Fibroblast of lung (primary cell): ENCODE results near the gene F11. TPM values are rescaled to one million over a fixed set of nuclear protein-coding genes. Genes with fewer than 3 reads are reported as not detected.

Experiments
- DNase-seq, 2 donors: peaks; one replicate each; pipeline versions ENCODE4 v3.0.0 to v3.0.0-alpha.2; 2010; ENCODE audit warnings: low read depth in 2 of 2
- H2AFZ ChIP-seq: 2 replicates; pipeline ENCODE4 v1.5.1; 2012; ENCODE audit warnings: low read length, control low read depth, inconsistent platforms
- H3K27ac ChIP-seq: 2 replicates; pipeline ENCODE4 v1.5.1; 2011; ENCODE audit warnings: low read length, control low read depth; ENCODE audit not compliant: insufficient read depth
- H3K27me3 ChIP-seq: 2 replicates; pipeline ENCODE4 v1.5.1; 2011; ENCODE audit warnings: mild to moderate bottlenecking, low read length; ENCODE audit not compliant: control insufficient read depth, insufficient read depth
- H3K36me3 ChIP-seq: 2 replicates; pipeline ENCODE4 v1.5.1; 2011; ENCODE audit warnings: low read length; ENCODE audit not compliant: control insufficient read depth, insufficient read depth
- H3K4me1 ChIP-seq: 2 replicates; pipeline ENCODE4 v1.5.1; 2011; ENCODE audit warnings: low read length; ENCODE audit not compliant: control insufficient read depth, insufficient read depth; ENCODE audit errors: extremely low read depth
- H3K4me2 ChIP-seq: 2 replicates; pipeline ENCODE4 v1.5.1; 2011; ENCODE audit warnings: low read length, control low read depth; ENCODE audit not compliant: insufficient read depth; ENCODE audit errors: extremely low read depth
- H3K4me3 ChIP-seq, 4 experiments: fragments of 200-600 bp in 1 of 4; sonication (generic) in 1 of 4; replicated peaks in 1 of 4; 2 replicates each; pipeline ENCODE4 v1.5.1; 2011 to 2016; ENCODE audit warnings: low read length in 4 of 4, low read depth in 3 of 4, mild to moderate bottlenecking in 3 of 4, control low read depth in 2 of 4, inconsistent platforms in 1 of 4, mixed read lengths in 1 of 4; ENCODE audit not compliant: insufficient read depth in 1 of 4; ENCODE audit errors: control extremely low read depth in 1 of 4
- H3K79me2 ChIP-seq: 2 replicates; pipeline ENCODE4 v1.5.1; 2012; ENCODE audit warnings: mild to moderate bottlenecking, low read length, inconsistent platforms; ENCODE audit not compliant: control insufficient read depth, insufficient read depth
- H3K9ac ChIP-seq: 2 replicates; pipeline ENCODE4 v1.5.1; 2011; ENCODE audit warnings: mild to moderate bottlenecking, low read length, control low read depth; ENCODE audit not compliant: insufficient read depth
- H3K9me3 ChIP-seq: 2 replicates; pipeline ENCODE4 v1.5.1; 2012; ENCODE audit warnings: low read depth, low read length; ENCODE audit not compliant: control insufficient read depth, insufficient read depth
- H4K20me1 ChIP-seq: 2 replicates; pipeline ENCODE4 v1.5.1; 2011; ENCODE audit warnings: low read length; ENCODE audit not compliant: control insufficient read depth, insufficient read depth; ENCODE audit errors: extremely low read depth
- CTCF ChIP-seq, 2 donors: IDR thresholded peaks in 1 of 2; conservative IDR thresholded peaks in 1 of 2; 1 replicate in 1 of 2; 2 replicates in 1 of 2; pipeline ENCODE4 v1.5.1; 2011 to 2012; ENCODE audit warnings: low read length in 2 of 2, control low read depth in 1 of 2, inconsistent platforms in 1 of 2, low read depth in 1 of 2, mild to moderate bottlenecking in 1 of 2
- EZH2 ChIP-seq: IDR thresholded peaks from 2 replicates; pipeline ENCODE4 v1.5.1; 2012; ENCODE audit warnings: low read length, control low read depth, mild to moderate bottlenecking; ENCODE audit errors: missing control alignments
- polyA plus RNA-seq, 2 donors: library from polyadenylated mRNA; depleted of rRNA in 1 of 2; stranded (reverse) in 1 of 2; unstranded in 1 of 2; fragments of >200 nt; gene quantifications; 2 replicates each; pipeline ENCODE4 v1.2.1, GENCODE V29; 2011 to 2012; ENCODE audit warnings: missing spikeins in 1 of 2
- total RNA-seq: library from RNA; depleted of rRNA; stranded (reverse); fragments of >200 nt; gene quantifications from 2 replicates; pipeline ENCODE4 v1.2.1, GENCODE V29; 2014

The F11 gene
- total and polyA plus RNA-seq, 2 donors (not counting 1 experiment from before 2014, with no cell fraction given): not detected

GRCh38 chr4:186255122-186255521 lies 10.9 kb upstream of the F11 start:
- TF ChIP-seq EZH2 (no peak), CTCF (conservative IDR thresholded peaks at IDR 0.05 in 1 of 2, IDR thresholded peaks at IDR 0.05 in 1 of 2; ENCODE audit: low read depth in 1 of 2, low read length in 2 of 2) (no peak)
- Histone ChIP-seq H3K79me2 (no peaks in the 10 kb centered on the region), H3K9ac (no peak overlapping the region)

DNA sequence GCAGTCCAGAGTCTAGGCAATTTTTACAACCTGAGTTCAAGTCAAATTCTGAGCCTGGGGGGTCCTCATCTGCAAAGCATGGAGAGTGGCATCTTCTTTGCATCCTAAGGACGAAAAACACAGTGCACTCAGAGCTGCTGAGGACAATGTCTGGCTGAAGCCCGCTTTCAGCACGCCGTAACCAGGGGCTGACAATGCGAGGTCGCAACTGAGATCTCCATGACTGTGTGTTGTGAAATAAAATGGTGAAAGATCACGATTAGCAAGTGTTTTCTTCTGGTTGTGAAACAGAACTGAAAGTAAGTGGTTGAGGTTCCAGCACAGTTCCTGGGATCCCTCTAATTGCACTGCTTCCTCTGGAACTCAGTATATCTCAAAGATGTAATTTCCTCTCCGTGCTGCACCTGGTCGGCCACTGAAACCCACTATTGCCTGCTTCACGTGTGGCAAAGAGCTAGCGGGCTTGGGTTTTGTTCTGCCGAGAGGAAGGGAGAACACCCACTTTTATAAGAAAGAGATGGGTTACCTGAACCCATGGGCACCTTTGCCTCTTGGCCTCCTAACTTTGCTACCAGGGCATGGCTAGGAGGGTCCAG lies 7.7 kb upstream of the F11 start:
- no peak overlapping the region for H3K4me2 ChIP-seq
- TF ChIP-seq EZH2 (no peak), CTCF (conservative IDR thresholded peaks at IDR 0.05 in 1 of 2, IDR thresholded peaks at IDR 0.05 in 1 of 2; ENCODE audit: low read depth in 1 of 2, low read length in 2 of 2) (no peak)
- H3K9ac ChIP-seq: no peak overlapping the region
- no peak for DNase-seq
- H3K79me2 ChIP-seq: no peaks in the 10 kb centered on the region
- H3K9me3 ChIP-seq: no peaks in the 10 kb centered on the region
- H3K36me3 ChIP-seq: no peaks in the 10 kb centered on the region
- H3K4me1 ChIP-seq: no peaks in the 10 kb centered on the region
- no peak overlapping the region for H3K4me3 ChIP-seq
- no peaks in the 10 kb centered on the region for H3K27me3 ChIP-seq
- no peaks in the 10 kb centered on the region for H4K20me1 ChIP-seq
- H2AFZ ChIP-seq: no peak overlapping the region
- H3K27ac ChIP-seq: no peak overlapping the region

More at GRCh38 chr4:186255122-186255521, 10.9 kb upstream of the F11 start:
- no peak for DNase-seq
- no peak overlapping the region for H3K4me3 ChIP-seq
- H3K27ac ChIP-seq: no peak overlapping the region
- no peaks in the 10 kb centered on the region for H3K36me3 ChIP-seq
- H4K20me1 ChIP-seq: no peaks in the 10 kb centered on the region
- H3K4me2 ChIP-seq: no peak overlapping the region
- no peaks in the 10 kb centered on the region for H3K9me3 ChIP-seq
- H2AFZ ChIP-seq: no peak overlapping the region
- no peaks in the 10 kb centered on the region for H3K27me3 ChIP-seq
- no peaks in the 10 kb centered on the region for H3K4me1 ChIP-seq

DNA sequence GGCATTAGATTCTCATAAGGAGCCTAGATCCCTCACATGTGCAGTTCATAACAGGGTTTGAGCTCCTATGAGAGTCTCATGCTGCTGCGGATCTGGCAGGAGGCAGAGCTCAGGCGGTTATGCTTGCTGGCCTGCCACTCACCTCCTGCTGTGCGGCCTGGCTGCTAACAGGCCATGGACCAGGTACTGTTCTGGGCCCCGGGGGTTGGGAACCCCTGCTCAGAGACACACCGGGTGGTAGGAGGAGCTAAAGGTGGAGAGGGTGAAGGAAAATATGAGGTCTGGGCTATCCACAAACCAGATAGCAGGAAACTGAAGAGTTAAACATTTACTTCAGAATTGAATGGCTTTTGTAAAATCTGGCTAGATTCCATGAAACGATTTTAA lies 5.9 kb upstream of the F11 start:
- H3K4me1 ChIP-seq: no peaks in the 10 kb centered on the region
- H3K9ac ChIP-seq: no peak overlapping the region
- H3K4me3 ChIP-seq: no peak overlapping the region
- no peak overlapping the region for H3K4me2 ChIP-seq
- H3K79me2 ChIP-seq: no peaks in the 10 kb centered on the region
- H3K36me3 ChIP-seq: no peaks in the 10 kb centered on the region
- no peaks in the 10 kb centered on the region for H3K9me3 ChIP-seq
- no peak for DNase-seq
- TF ChIP-seq CTCF (conservative IDR thresholded peaks at IDR 0.05 in 1 of 2, IDR thresholded peaks at IDR 0.05 in 1 of 2; ENCODE audit: low read depth in 1 of 2, low read length in 2 of 2) (no peak), EZH2 (no peak)
- no peak overlapping the region for H2AFZ ChIP-seq
- H4K20me1 ChIP-seq: no peaks in the 10 kb centered on the region
- no peaks in the 10 kb centered on the region for H3K27me3 ChIP-seq
- H3K27ac ChIP-seq: no peak overlapping the region
